GM12878 (cell line): Measurements from ENCODE around the gene TCERG1L. TPM values are rescaled to one million over a fixed set of nuclear protein-coding genes. Genes with fewer than 3 reads are reported as not detected.

Source experiments
- ATAC-seq: fragments of 200-7000 bp; cut with Tn5 transposase; 3 replicates; pipeline ENCODE4 v1.9.1; 2020; ENCODE audit warnings: mild to moderate bottlenecking, moderate library complexity
- BruUV-seq: library from RNA; stranded (reverse); fragments of 400-500 nt; replicated peaks from 2 replicates; lab custom pipeline; 2021; lab: Mats Ljungman, UMichigan
- CTCF ChIA-PET: fragments of 300-600 bp; sonication (Branson Sonifier 250); formaldehyde crosslinking; extraction: SDS; loops from one replicate; lab custom pipeline; 2021; ENCODE audit warnings: inconsistent platforms; lab: Yijun Ruan, JAX
- POLR2A ChIA-PET: fragments of 350-600 bp; formaldehyde crosslinking; extraction: SDS; loops from one replicate; lab custom pipeline; 2021; ENCODE audit warnings: inconsistent platforms; lab: Charles Lee
- RAD21 ChIA-PET: fragments of 300-600 bp; sonication (Branson Sonifier 250); formaldehyde crosslinking; loops from one replicate; lab custom pipeline; 2023; ENCODE audit warnings: antibody characterized with exemption; ENCODE audit not compliant: unreplicated experiment; lab: Charles Lee
- SMC1A ChIA-PET: fragments of 300-600 bp; sonication (Branson Sonifier 250); formaldehyde crosslinking; loops from one replicate; lab custom pipeline; 2023; ENCODE audit not compliant: unreplicated experiment, uncharacterized antibody; lab: Charles Lee
- DNase-seq: peaks from one replicate; pipeline ENCODE4 v3.0.0-alpha.2; 2011; ENCODE audit warnings: low read depth, low spot score
- FAIRE-seq: peaks from 3 replicates; lab custom pipeline; 2011; peaks lifted over from hg19 to GRCh38; lab: Jason Lieb, UNC
- H2AFZ ChIP-seq: 2 replicates; pipeline ENCODE4 v1.6.0; 2011; ENCODE audit warnings: low read depth, low read length, control low read depth; ENCODE audit not compliant: control insufficient read depth
- H3K27ac ChIP-seq: 2 replicates; pipeline ENCODE4 v1.5.1; 2011; ENCODE audit warnings: control low read depth; ENCODE audit not compliant: control insufficient read depth, insufficient read depth
- H3K27me3 ChIP-seq, 2 experiments: replicated peaks in 1 of 2; 2 replicates each; pipeline versions ENCODE4 v1.6.0 to v1.6.1; 2011; ENCODE audit warnings: low read length in 1 of 2; ENCODE audit not compliant: control insufficient read depth in 2 of 2, insufficient read depth in 2 of 2
- H3K36me3 ChIP-seq, 2 experiments: 2 replicates each; pipeline ENCODE4 v1.5.1; 2011; ENCODE audit warnings: low read length in 1 of 2; ENCODE audit not compliant: control insufficient read depth in 2 of 2, insufficient read depth in 2 of 2
- H3K4me1 ChIP-seq: 2 replicates; pipeline ENCODE4 v1.6.1; 2011; ENCODE audit warnings: mild to moderate bottlenecking, low read length, moderate library complexity, mixed read lengths; ENCODE audit not compliant: control insufficient read depth, insufficient read depth
- H3K4me2 ChIP-seq: 2 replicates; pipeline ENCODE4 v1.6.0; 2011; ENCODE audit warnings: control low read depth; ENCODE audit not compliant: control insufficient read depth, insufficient read depth
- H3K4me3 ChIP-seq: fragments of 200-600 bp; sonication (generic); 2 replicates; pipeline ENCODE4 v1.5.1; 2016
- H3K79me2 ChIP-seq: 2 replicates; pipeline ENCODE4 v1.6.0; 2011; ENCODE audit warnings: low read length; ENCODE audit not compliant: control insufficient read depth, insufficient read depth
- H3K9ac ChIP-seq: 2 replicates; pipeline ENCODE4 v1.8.0; 2011; ENCODE audit warnings: low read length, control low read depth, mixed read lengths; ENCODE audit not compliant: control insufficient read depth, insufficient read depth
- H3K9me3 ChIP-seq: replicated peaks from 3 replicates; pipeline ENCODE4 v1.5.1; 2011; ENCODE audit warnings: mild to moderate bottlenecking, low read length; ENCODE audit not compliant: control insufficient read depth, insufficient read depth
- H4K20me1 ChIP-seq: 2 replicates; pipeline ENCODE4 v1.6.0; 2011; ENCODE audit not compliant: control insufficient read depth, insufficient read depth
- CBX5 ChIP-seq: sonication (generic); IDR thresholded peaks from 2 replicates; pipeline ENCODE4 v1.6.1; 2016; ENCODE audit warnings: low read depth, moderate library complexity, mild to moderate bottlenecking, inconsistent platforms
- CEBPB ChIP-seq, 2 experiments: fragments of 150-350 bp in 1 of 2; IDR thresholded peaks; 2 replicates each; pipeline ENCODE4 v1.6.1; 2012 to 2014; ENCODE audit warnings: low read depth in 2 of 2, low read length in 2 of 2, borderline replicate concordance in 1 of 2, inconsistent platforms in 1 of 2
- DPF2 ChIP-seq: fragments of 450-650 bp; IDR thresholded peaks from 2 replicates; pipeline ENCODE4 v1.6.1; 2017; ENCODE audit warnings: mild to moderate bottlenecking
- EGR1 ChIP-seq, 2 experiments: IDR thresholded peaks; 1 replicate in 1 of 2; 2 replicates in 1 of 2; pipeline ENCODE4 v1.6.1; 2011 to 2012; ENCODE audit warnings: low read depth in 2 of 2, low read length in 2 of 2, borderline replicate concordance in 1 of 2, mild to moderate bottlenecking in 1 of 2, moderate library complexity in 1 of 2
- EZH2 ChIP-seq: IDR thresholded peaks from 2 replicates; pipeline ENCODE4 v1.6.1; 2012; ENCODE audit warnings: low read depth, mild to moderate bottlenecking, control low read depth, inconsistent platforms, low read length, borderline replicate concordance; ENCODE audit not compliant: control insufficient read depth
- FOXM1 ChIP-seq: IDR thresholded peaks from 2 replicates; pipeline ENCODE4 v1.6.1; 2012; ENCODE audit warnings: low read depth, mild to moderate bottlenecking, inconsistent platforms, low read length, moderate library complexity
- MTA2 ChIP-seq: fragments of 450-650 bp; IDR thresholded peaks from 2 replicates; pipeline ENCODE4 v1.6.1; 2016; ENCODE audit warnings: low read depth, mild to moderate bottlenecking, moderate library complexity
- MTA3 ChIP-seq: IDR thresholded peaks from 2 replicates; pipeline ENCODE4 v1.6.1; 2012; ENCODE audit warnings: low read length, inconsistent platforms, borderline replicate concordance
- MYC ChIP-seq: IDR thresholded peaks from 2 replicates; pipeline ENCODE4 v1.6.1; 2011; ENCODE audit warnings: mild to moderate bottlenecking, low read length, moderate library complexity, inconsistent platforms; ENCODE audit not compliant: insufficient read depth, insufficient replicate concordance, insufficient read length, severe bottlenecking
- NFIC ChIP-seq: IDR thresholded peaks from 2 replicates; pipeline ENCODE4 v1.6.1; 2012; ENCODE audit warnings: low read depth, mild to moderate bottlenecking, inconsistent platforms, low read length, moderate library complexity
- NR2C1 ChIP-seq: fragments of 450-650 bp; IDR thresholded peaks from 2 replicates; pipeline ENCODE4 v1.6.1; 2017; ENCODE audit warnings: antibody characterized with exemption, mild to moderate bottlenecking, moderate library complexity
- POLR2AphosphoS5 ChIP-seq: IDR thresholded peaks from 2 replicates; pipeline ENCODE4 v1.6.1; 2011; ENCODE audit warnings: mild to moderate bottlenecking, low read length, inconsistent platforms
- RAD51 ChIP-seq: fragments of 450-650 bp; IDR thresholded peaks from 2 replicates; pipeline ENCODE4 v1.6.1; 2016; ENCODE audit warnings: moderate library complexity, mild to moderate bottlenecking, inconsistent platforms
- RCOR1 ChIP-seq: conservative IDR thresholded peaks from 2 replicates; pipeline ENCODE4 v1.6.1; 2012; ENCODE audit warnings: low read depth, low read length, improper control_type of control experiment
- RUNX3 ChIP-seq: IDR thresholded peaks from 2 replicates; pipeline ENCODE4 v1.6.1; 2012; ENCODE audit warnings: low read length, inconsistent platforms
- SMAD1 ChIP-seq: fragments of 450-650 bp; IDR thresholded peaks from 2 replicates; pipeline ENCODE4 v1.6.1; 2018; ENCODE audit warnings: mild to moderate bottlenecking, low read depth; ENCODE audit not compliant: partially characterized antibody
- SREBF1 ChIP-seq: IDR thresholded peaks from 2 replicates; pipeline ENCODE4 v1.6.1; 2012; ENCODE audit warnings: mild to moderate bottlenecking, low read length
- TBL1XR1 ChIP-seq: IDR thresholded peaks from 2 replicates; pipeline ENCODE4 v1.6.1; 2012; ENCODE audit warnings: low read depth, low read length, improper control_type of control experiment
- WGBS: methylation state at CpG from one replicate; pipeline ENCODE4 v1.1.6; 2016; ENCODE audit warnings: low lambda C conversion rate; ENCODE audit not compliant: insufficient replicate concordance, insufficient coverage; ENCODE audit errors: missing lambda C conversion rate; 5-methylcytosine and 5-hydroxymethylcytosine counted together
- in situ Hi-C: fragments of 300-500 bp; cut with MboI; formaldehyde crosslinking; loops from 9 replicates; pipeline ENCODE4 v1.14.3; 2018; ENCODE audit warnings: mixed read lengths
- intact Hi-C: fragments of 100-400 bp; cut with micrococcal nuclease; formaldehyde crosslinking; loops from one replicate; pipeline ENCODE4 v1.14.2; 2022; ENCODE audit not compliant: unreplicated experiment
- polyA plus RNA-seq, 11 experiments: library from polyadenylated mRNA; depleted of rRNA in 4 of 11; unstranded in 6 of 11; stranded (reverse) in 5 of 11; fragments of >200 nt; fragmentation: Nextera tagmentation in 4 of 11; fragmentation: Illumina TruSeq in 1 of 11; extraction: Ambion mirVana in 4 of 11; extraction: Trizol in 1 of 11; gene quantifications; 1 replicate in 1 of 11; 2 replicates in 10 of 11; pipeline versions ENCODE4 v1.2.1 to v1.2.3, GENCODE V29; 2011 to 2016; ENCODE audit warnings: inconsistent platforms in 2 of 11, missing spikeins in 2 of 11, low read depth in 1 of 11
- total RNA-seq, 4 experiments: library from RNA; depleted of rRNA in 3 of 4; stranded (reverse); fragments of >200 nt in 3 of 4; fragmentation: Illumina TruSeq in 1 of 4; extraction: Trizol in 1 of 4; gene quantifications; 2 replicates each; pipeline versions ENCODE4 v1.2.1 to v1.2.3, GENCODE V29; 2013 to 2021
- TF ChIP-seq, protein P1 (sequence below): fragments of 450-650 bp; formaldehyde crosslinking; IDR thresholded peaks from 2 replicates; pipeline ENCODE4 v1.4.0; 2020; ENCODE audit warnings: mild to moderate bottlenecking, moderate library complexity

Gene TCERG1L
- total and polyA plus RNA-seq, 10 of the 15 experiments (the other 5 are each of a cell fraction or from before 2014, with no cell fraction given), result not detected

DNA sequence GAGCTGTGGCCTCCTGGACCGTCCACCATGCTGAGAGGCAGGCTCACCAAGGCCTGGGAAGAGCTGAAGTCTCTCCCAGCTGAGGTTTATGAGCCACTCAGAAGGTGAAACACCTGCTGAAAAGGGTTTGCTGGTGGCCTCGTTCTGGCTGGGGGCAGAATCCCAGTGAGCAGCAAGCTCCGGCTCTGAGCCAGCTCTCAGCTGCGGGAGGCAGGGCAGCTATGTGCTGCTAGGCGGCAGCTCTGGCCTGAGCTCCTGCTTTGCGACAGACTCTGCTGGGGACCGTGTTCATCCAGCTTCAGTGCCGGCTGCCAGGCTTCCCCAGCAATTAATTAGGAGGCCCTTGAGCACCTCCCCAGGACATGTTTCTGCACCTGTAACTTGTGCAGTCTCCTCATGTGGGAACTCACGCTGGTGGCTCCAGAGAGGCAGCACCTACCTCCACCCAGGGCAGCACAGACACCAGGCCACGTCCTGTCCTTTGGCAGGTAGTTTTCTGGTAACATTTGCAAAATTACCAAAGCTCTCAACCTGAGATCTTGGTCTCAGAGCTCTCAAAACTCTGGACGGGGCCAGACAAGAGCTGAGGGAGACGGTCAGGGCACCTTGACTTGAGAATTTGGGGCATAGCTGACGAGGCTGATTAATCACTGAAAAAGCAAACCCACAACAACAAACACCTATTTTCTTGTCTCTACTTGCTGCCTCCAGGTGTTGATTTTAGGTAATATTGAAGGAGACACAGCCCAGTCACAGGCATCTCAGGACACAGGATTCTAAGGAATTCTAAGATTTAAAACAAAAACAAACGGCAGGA lies 185.0 kb downstream of the TCERG1L start (continued):
- TF ChIP-seq SMAD1 (no peak), EGR1 (IDR thresholded peaks at IDR 0.05; ENCODE audit: borderline replicate concordance in 1 of 2, low read depth in 2 of 2, low read length in 2 of 2) (no peak), MTA2 (no peak)
- TF ChIP-seq, protein P1, sequence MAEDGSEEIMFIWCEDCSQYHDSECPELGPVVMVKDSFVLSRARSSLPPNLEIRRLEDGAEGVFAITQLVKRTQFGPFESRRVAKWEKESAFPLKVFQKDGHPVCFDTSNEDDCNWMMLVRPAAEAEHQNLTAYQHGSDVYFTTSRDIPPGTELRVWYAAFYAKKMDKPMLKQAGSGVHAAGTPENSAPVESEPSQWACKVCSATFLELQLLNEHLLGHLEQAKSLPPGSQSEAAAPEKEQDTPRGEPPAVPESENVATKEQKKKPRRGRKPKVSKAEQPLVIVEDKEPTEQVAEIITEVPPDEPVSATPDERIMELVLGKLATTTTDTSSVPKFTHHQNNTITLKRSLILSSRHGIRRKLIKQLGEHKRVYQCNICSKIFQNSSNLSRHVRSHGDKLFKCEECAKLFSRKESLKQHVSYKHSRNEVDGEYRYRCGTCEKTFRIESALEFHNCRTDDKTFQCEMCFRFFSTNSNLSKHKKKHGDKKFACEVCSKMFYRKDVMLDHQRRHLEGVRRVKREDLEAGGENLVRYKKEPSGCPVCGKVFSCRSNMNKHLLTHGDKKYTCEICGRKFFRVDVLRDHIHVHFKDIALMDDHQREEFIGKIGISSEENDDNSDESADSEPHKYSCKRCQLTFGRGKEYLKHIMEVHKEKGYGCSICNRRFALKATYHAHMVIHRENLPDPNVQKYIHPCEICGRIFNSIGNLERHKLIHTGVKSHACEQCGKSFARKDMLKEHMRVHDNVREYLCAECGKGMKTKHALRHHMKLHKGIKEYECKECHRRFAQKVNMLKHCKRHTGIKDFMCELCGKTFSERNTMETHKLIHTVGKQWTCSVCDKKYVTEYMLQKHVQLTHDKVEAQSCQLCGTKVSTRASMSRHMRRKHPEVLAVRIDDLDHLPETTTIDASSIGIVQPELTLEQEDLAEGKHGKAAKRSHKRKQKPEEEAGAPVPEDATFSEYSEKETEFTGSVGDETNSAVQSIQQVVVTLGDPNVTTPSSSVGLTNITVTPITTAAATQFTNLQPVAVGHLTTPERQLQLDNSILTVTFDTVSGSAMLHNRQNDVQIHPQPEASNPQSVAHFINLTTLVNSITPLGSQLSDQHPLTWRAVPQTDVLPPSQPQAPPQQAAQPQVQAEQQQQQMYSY (CRISPR knock-in tag), result no peak

DNA sequence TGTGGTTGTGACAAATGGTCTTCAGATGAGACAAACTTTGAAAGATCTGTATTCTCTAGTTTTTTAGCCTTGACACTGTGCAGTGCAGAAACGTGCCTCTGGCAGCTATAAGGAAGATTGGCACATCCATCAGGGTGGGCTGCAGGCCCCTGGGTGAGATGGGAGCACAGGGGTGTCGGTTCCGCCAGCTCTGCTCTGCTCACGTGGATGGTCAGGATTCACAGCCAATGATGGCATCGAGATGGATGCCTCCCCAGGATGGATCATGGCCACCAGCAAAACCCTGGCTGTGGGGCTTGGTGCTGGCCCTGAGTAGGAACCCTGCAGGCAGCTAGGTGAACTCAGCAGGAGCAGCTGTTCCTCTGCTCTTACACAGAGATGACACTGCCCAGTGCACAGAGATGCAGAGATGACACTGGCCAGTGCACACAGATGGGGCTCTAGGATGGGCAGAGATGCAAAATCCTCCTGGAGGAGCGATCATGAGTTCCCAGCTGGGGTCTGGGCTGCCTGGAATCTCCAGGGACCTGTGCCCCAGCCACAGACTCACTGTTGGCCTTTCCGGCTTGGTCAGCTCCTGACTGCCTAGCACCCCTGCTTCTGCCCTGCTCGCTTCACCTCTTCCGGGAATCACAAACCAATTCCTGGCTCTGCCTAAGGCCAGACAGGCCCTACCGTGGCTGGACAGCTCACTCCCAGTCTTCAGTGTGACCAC lies 185.9 kb downstream of the TCERG1L start:
- Histone ChIP-seq H3K79me2 (no peaks in the 10 kb centered on the region), H3K4me2 (no peak overlapping the region), H3K36me3 (no peaks in the 10 kb centered on the region), H4K20me1 (no peaks in the 10 kb centered on the region), H3K9ac (no peak overlapping the region), H3K4me3 (no peak overlapping the region), H3K27ac (no peak overlapping the region), H3K27me3 (no peaks in the 10 kb centered on the region), H3K9me3 (no peaks in the 10 kb centered on the region; the same call in 2 of the 3 replicates), H3K4me1 (no peaks in the 10 kb centered on the region), H2AFZ (no peak overlapping the region)
- in situ Hi-C loops (no loop called here), intact Hi-C loops (no loop called here)
- no TSS peak for BruUV-seq
- WGBS, result 10% methylated on average over 10 of the region's 10 CpGs
- ChIA-PET CTCF (no interaction called here), RAD21 (no interaction called here), SMC1A (interaction anchor here (0.5 kb wide), 1 partner anchor 821 kb away, joined by 3 read pairs; no protein-coding TSS in a partner anchor), POLR2A (no interaction called here)
- FAIRE-seq, result no peak
- ATAC-seq, result no peak
- DNase-seq, result no peak
- TF ChIP-seq MTA2, result no peak
- TF ChIP-seq EZH2, result no peak
- TF ChIP-seq RCOR1, result no peak
- no peak for TF ChIP-seq SREBF1
- TF ChIP-seq CBX5, result no peak
- no peak for TF ChIP-seq POLR2AphosphoS5
- no peak for TF ChIP-seq RAD51
- TF ChIP-seq DPF2, result no peak
- TF ChIP-seq FOXM1, result no peak
- no peak for TF ChIP-seq NR2C1
- TF ChIP-seq CEBPB (IDR thresholded peaks at IDR 0.05; ENCODE audit: borderline replicate concordance in 1 of 2, low read depth in 2 of 2, low read length in 2 of 2), result no peak
- TF ChIP-seq RUNX3, result no peak
- no peak for TF ChIP-seq TBL1XR1
- TF ChIP-seq MYC, result no peak
- TF ChIP-seq MTA3, result no peak
- TF ChIP-seq NFIC, result no peak
